Liver (tissue), 9 donors: Measurements from ENCODE around the gene ALG9. TPM values are rescaled to one million over a fixed set of nuclear protein-coding genes. Genes with fewer than 3 reads are reported as not detected.

Source experiments
- DNase-seq: peaks from one replicate; pipeline ENCODE4 v3.0.0-alpha.2; 2017; ENCODE audit warnings: low spot score
- H3K27ac ChIP-seq, 2 donors: one replicate each; pipeline ENCODE4 v1.7.0; 2013; ENCODE audit warnings: inconsistent platforms in 2 of 2, low read length in 2 of 2, control low read depth in 1 of 2, low read depth in 1 of 2, mild to moderate bottlenecking in 1 of 2
- H3K27me3 ChIP-seq, 4 donors: one replicate each; pipeline versions ENCODE4 v1.6.1 to v1.7.0; 2013; ENCODE audit warnings: low read length in 3 of 4, inconsistent platforms in 1 of 4, mild to moderate bottlenecking in 1 of 4, moderate library complexity in 1 of 4; ENCODE audit not compliant: control insufficient read depth in 4 of 4, insufficient read depth in 4 of 4
- H3K36me3 ChIP-seq, 4 donors: one replicate each; pipeline versions ENCODE4 v1.6.1 to v1.7.0; 2013; ENCODE audit warnings: low read length in 3 of 4, mild to moderate bottlenecking in 3 of 4, low read depth in 1 of 4, moderate library complexity in 1 of 4; ENCODE audit not compliant: control insufficient read depth in 4 of 4, insufficient read depth in 3 of 4
- H3K4me1 ChIP-seq, 4 donors: one replicate each; pipeline versions ENCODE4 v1.6.1 to v1.7.0; 2013; ENCODE audit warnings: low read length in 3 of 4, mild to moderate bottlenecking in 3 of 4, moderate library complexity in 1 of 4; ENCODE audit not compliant: control insufficient read depth in 4 of 4, insufficient read depth in 4 of 4
- H3K4me3 ChIP-seq, 3 donors: one replicate each; pipeline versions ENCODE4 v1.6.1 to v1.7.0; 2013; ENCODE audit warnings: low read length in 3 of 3, control low read depth in 1 of 3, low read depth in 1 of 3, mild to moderate bottlenecking in 1 of 3
- H3K9ac ChIP-seq, 2 donors: one replicate each; pipeline ENCODE4 v1.7.0; 2013; ENCODE audit warnings: low read length in 2 of 2, mild to moderate bottlenecking in 2 of 2, moderate library complexity in 2 of 2, control low read depth in 1 of 2, low read depth in 1 of 2
- H3K9me3 ChIP-seq, 4 donors: one replicate each; pipeline versions ENCODE4 v1.6.1 to v1.7.0; 2013; ENCODE audit warnings: low read length in 3 of 4; ENCODE audit not compliant: control insufficient read depth in 4 of 4
- EGR1 ChIP-seq, 2 donors: IDR thresholded peaks; 2 replicates each; pipeline ENCODE4 v1.6.1; 2016 to 2018; ENCODE audit warnings: antibody characterized with exemption in 2 of 2, low read depth in 2 of 2
- FOXA1 ChIP-seq: IDR thresholded peaks from 2 replicates; pipeline ENCODE4 v1.6.1; 2016; ENCODE audit warnings: antibody characterized with exemption
- HNF4A ChIP-seq, 2 donors: conservative IDR thresholded peaks; 2 replicates each; pipeline ENCODE4 v1.6.1; 2016; ENCODE audit warnings: antibody characterized with exemption in 2 of 2, mild to moderate bottlenecking in 2 of 2
- JUND ChIP-seq, 2 donors: IDR thresholded peaks; 2 replicates each; pipeline ENCODE4 v1.6.1; 2016; ENCODE audit warnings: antibody characterized with exemption in 2 of 2
- NR2F2 ChIP-seq: IDR thresholded peaks from 2 replicates; pipeline ENCODE4 v1.6.1; 2016; ENCODE audit warnings: antibody characterized with exemption
- RAD21 ChIP-seq, 2 donors: IDR thresholded peaks; 2 replicates each; pipeline ENCODE4 v1.6.1; 2016; ENCODE audit warnings: antibody characterized with exemption in 2 of 2, mild to moderate bottlenecking in 2 of 2
- REST ChIP-seq: IDR thresholded peaks from 2 replicates; pipeline ENCODE4 v1.6.1; 2016; ENCODE audit warnings: antibody characterized with exemption, mild to moderate bottlenecking
- RXRA ChIP-seq, 2 donors: IDR thresholded peaks; 2 replicates each; pipeline ENCODE4 v1.6.1; 2017 to 2018; ENCODE audit warnings: antibody characterized with exemption in 2 of 2, mild to moderate bottlenecking in 1 of 2
- SP1 ChIP-seq: IDR thresholded peaks from 2 replicates; pipeline ENCODE4 v1.6.1; 2018; ENCODE audit warnings: antibody characterized with exemption, mild to moderate bottlenecking
- TAF1 ChIP-seq: conservative IDR thresholded peaks from 2 replicates; pipeline ENCODE4 v1.6.1; 2016; ENCODE audit warnings: antibody characterized with exemption, mild to moderate bottlenecking
- YY1 ChIP-seq: IDR thresholded peaks from 2 replicates; pipeline ENCODE4 v1.6.1; 2016; ENCODE audit warnings: antibody characterized with exemption, mild to moderate bottlenecking
- WGBS: extraction: QIAGEN DNeasy Blood & Tissue Kit; methylation state at CpG from one replicate; pipeline ENCODE4 v1.1.7; 2013; 5-methylcytosine and 5-hydroxymethylcytosine counted together
- polyA plus RNA-seq, 2 donors: library from polyadenylated mRNA; stranded (reverse) in 1 of 2; unstranded in 1 of 2; fragments of 200-250 nt in 1 of 2; fragments of >200 nt in 1 of 2; fragmentation: Nextera tagmentation in 1 of 2; extraction: Ambion mirVana in 1 of 2; gene quantifications; one replicate each; pipeline versions ENCODE4 v1.2.1 to v1.2.3, GENCODE V29; 2013 to 2015
- total RNA-seq, 2 donors: library from RNA; depleted of rRNA; stranded (reverse); fragments of >200 nt; gene quantifications; one replicate each; pipeline ENCODE4 v1.2.3, GENCODE V29; 2014
- TF ChIP-seq, protein P1 (sequence below): IDR thresholded peaks from 2 replicates; pipeline ENCODE4 v1.6.1; 2016; ENCODE audit warnings: antibody characterized with exemption
- donor health status: healthy.
- donor health status: healthy.
- donor health status: healthy.
- donor health status: healthy.
- donor health status: healthy.

ALG9 gene
- total and polyA plus RNA-seq, 4 donors = 13.7 to 36.3 (median 20.2) TPM

GRCh38 chr11:111878849-111879636, 7.7 kb upstream of the ALG9 start, which contains the start of the genes CFAP68 and FDXACB1 (continued):
- TF ChIP-seq REST (peak; percentile 61), NR2F2 (peak; percentile 56), RXRA (IDR thresholded peaks at IDR 0.05) (peak; percentile 75 to 95), EGR1 (IDR thresholded peaks at IDR 0.05; ENCODE audit: low read depth in 2 of 2) (no peak), JUND (IDR thresholded peaks at IDR 0.05) (peak; percentile 75 to 93), YY1 (peak; percentile 96), SP1 (peak; percentile 82), HNF4A (conservative IDR thresholded peaks at IDR 0.05) (peak; percentile 26 to 63)
- TF ChIP-seq, protein P1, sequence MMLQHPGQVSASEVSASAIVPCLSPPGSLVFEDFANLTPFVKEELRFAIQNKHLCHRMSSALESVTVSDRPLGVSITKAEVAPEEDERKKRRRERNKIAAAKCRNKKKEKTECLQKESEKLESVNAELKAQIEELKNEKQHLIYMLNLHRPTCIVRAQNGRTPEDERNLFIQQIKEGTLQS = peak; percentile 62

DNA sequence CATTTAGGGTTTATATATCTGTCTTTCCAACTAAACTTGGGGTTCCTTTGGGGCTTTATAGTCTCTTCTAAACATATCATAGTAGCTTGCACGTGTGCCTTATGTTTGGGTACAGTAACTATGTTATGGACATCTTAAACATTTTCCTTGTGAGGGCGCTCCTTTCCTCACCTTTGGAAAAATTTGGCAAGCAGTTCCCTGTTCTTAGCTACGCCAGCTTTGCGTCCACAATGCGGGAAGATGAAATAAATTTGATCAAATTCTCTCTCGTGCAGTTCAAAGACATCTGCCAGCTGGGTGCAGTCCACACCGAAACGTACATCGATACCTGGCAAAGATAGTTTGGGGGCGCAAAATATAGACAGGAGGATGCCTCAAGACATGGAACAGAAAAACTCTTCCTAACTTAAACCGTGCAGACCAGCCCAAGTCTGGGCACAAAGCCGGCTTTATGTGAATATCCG, 7.0 kb upstream of the ALG9 start:
- WGBS = under 1% methylated on average over 13 of the region's 13 CpGs
- Histone ChIP-seq H3K36me3 (peaks cover 0 to 9% (median 1%) of the 10 kb centered on the region in 4 donors), H3K27ac (peak overlapping the region; percentile 80 to 82), H3K4me3 (peak overlapping the region; percentile 53 to 77 (median 74)), H3K9me3 (no peaks in the 10 kb centered on the region), H3K4me1 (peaks cover 0 to 7% (median 3%) of the 10 kb centered on the region in 4 donors), H3K27me3 (no peaks in the 10 kb centered on the region), H3K9ac (peak overlapping the region; percentile 34 to 78)
- TF ChIP-seq REST (peak; percentile 37), RAD21 (IDR thresholded peaks at IDR 0.05) (no peak), TAF1 (no peak)
- DNase-seq = no peak

DNA sequence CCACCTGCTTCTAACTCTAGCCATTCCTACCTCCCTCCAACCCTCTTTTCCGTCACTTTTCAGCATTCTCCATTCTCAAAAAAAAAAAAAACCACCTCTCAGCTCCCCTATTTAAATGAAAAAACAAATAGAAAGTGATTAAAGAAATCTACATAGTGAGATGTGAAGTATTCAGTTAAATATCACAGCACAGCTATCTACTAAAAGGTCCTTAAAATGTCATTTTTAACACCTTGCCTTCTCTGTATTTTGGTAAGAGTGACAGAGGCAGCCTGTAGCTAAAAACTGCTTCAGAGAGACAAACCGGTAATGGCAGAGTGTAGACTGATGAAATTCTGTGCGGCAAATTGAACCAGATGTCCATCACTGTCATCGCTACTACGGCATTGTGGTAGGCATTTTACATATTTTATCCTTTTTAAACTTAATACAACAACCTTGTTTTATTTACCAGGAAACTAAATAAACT, 346 bp upstream of the ALG9 start:
- Histone ChIP-seq H3K9ac (peak overlapping the region; percentile 61 to 84), H3K4me1 (peaks cover 0 to 17% (median 13%) of the 10 kb centered on the region in 4 donors), H3K9me3 (no peaks in the 10 kb centered on the region), H3K4me3 (peak overlapping the region; percentile 80 to 94 (median 84)), H3K27me3 (no peaks in the 10 kb centered on the region), H3K36me3 (peaks cover 5 to 17% (median 7%) of the 10 kb centered on the region in 4 donors), H3K27ac (peak overlapping the region; percentile 59 to 95)
- no peak for TF ChIP-seq FOXA1
- TF ChIP-seq YY1 = peak; percentile 49
- peak in 1 of 2 donors; percentile 7 for TF ChIP-seq EGR1 (IDR thresholded peaks at IDR 0.05; ENCODE audit: low read depth in 2 of 2)
- TF ChIP-seq SP1 = no peak
- TF ChIP-seq REST = peak; percentile 4
- TF ChIP-seq RAD21 (IDR thresholded peaks at IDR 0.05) = no peak
- WGBS = 57% methylated on average over 5 of the region's 5 CpGs
- DNase-seq = no peak
